GM12865 (cell line): ENCODE data around the gene RASL12.

Experiments used
- DNase-seq: peaks from one replicate; pipeline ENCODE4 v3.0.0; 2010; ENCODE audit warnings: low read depth
- H3K4me3 ChIP-seq: 2 replicates; pipeline ENCODE4 v1.5.1; 2011; ENCODE audit warnings: mild to moderate bottlenecking, low read depth, low read length, control low read depth
- CTCF ChIP-seq: IDR thresholded peaks from 2 replicates; pipeline ENCODE4 v1.5.1; 2011; ENCODE audit warnings: low read length, control low read depth, low read depth, inconsistent platforms; ENCODE audit not compliant: insufficient read depth; ENCODE audit errors: missing control alignments

The RASL12 gene

GRCh38 chr15:65004993-65005392 lies 62.8 kb downstream of the RASL12 start:
- H3K4me3 ChIP-seq = no peak overlapping the region
- no peak for DNase-seq
- TF ChIP-seq CTCF = no peak
